Measurements from ENCODE around the gene PGF. TPM values are rescaled to one million over a fixed set of nuclear protein-coding genes. Genes with fewer than 3 reads are reported as not detected.
"Not testable (repeated sequence)": the region's sequence is repeated elsewhere in the genome, so short reads cannot be mapped to it uniquely, and the experiment has no call there.

Gene PGF
- polyA plus RNA-seq, 3 donors: 7.2 to 11.4 (median 9.1) TPM

DNA sequence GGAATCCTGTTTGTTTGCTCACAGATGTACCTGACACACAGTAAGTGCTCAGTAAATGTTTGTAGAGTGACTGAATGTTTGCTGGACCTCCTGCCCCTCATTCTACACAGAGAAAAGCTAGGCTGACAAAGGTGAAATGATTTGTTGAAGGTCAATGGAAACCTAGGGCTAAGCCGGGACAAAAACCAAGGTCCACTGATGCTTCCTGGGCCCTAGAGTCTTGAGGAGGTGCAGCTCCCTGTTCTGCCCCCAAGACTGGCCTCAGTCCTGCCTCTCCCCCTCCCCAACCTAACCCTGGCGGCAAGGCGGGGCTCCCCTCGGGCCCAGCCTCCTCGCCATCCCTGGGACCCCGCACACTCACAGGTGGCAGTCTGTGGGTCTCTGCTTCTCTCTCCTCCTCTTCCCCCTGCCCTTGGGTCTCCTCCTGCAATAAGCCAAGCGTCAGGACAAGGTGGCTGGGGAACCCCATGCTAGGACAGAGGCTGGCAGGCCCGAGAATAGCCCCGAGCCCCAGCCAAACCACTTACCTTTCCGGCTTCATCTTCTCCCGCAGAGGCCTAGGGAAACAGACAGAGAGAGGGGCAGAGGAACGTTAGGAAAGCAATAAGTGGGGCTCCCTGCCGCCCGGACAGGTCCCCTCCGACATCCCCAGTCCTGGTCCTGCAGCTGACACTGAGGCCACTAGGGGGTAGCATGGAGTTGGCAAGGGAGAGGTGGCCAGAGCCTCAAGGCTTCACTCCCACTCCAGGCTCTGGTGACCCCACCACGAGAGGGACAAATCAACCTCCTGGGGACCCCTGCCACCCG is 9.3 kb downstream of the PGF start:
- DNase-seq: peak; percentile 72

GRCh38 chr14:74945261-74945851 is 10.0 kb downstream of the PGF start:
- no peak for DNase-seq

GRCh38 chr14:74942608-74943007 is 12.8 kb downstream of the PGF start:
- DNase-seq: no peak

DNA sequence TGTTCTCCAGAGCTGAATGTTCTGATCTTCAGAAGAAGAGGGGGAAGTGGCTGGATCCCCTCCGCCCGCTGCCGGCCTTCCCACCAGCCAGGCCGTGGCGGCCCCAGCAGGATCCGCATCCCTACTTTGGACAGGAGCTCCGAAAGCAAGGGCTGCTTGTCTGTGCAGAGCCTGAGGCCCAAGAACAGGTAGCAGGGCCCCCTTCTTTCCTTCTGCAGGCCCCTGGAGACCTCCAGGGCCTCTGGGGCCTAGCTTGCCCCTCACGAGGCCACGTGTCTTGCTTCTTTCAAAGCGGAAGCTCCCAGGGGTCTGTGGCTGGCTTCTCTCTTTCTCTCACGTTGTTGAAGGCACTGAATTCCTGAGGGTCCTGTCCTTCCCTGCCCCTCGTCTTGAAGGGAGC is 13.2 kb downstream of the PGF start:
- DNase-seq: no peak

DNA sequence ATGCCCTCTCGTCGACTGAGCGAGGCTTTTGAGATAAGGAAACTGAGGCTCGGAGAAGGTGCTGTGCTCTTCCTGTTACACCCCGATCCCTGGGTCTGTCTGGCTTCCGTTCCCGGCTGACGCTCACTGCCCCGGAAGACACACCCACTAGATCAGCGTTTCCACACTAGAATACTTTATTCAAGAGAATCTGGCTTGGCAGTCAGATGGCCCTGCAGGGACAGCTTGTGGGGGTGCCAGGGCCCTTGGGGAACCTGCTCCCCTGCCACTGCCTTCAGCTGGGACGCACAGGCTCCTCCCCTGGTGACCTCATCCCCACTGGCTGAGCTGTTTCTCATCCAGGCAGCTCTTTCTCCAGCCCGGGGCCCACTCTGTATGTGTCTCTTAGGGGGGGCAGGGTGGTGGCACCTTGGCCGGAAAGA is 13.7 kb downstream of the PGF start:
- DNase-seq: no peak

GRCh38 chr14:74940956-74941565 is 14.3 kb downstream of the PGF start:
- no peak for DNase-seq

GRCh38 chr14:74938531-74939495 is 16.6 kb downstream of the PGF start:
- DNase-seq: no peak

DNA sequence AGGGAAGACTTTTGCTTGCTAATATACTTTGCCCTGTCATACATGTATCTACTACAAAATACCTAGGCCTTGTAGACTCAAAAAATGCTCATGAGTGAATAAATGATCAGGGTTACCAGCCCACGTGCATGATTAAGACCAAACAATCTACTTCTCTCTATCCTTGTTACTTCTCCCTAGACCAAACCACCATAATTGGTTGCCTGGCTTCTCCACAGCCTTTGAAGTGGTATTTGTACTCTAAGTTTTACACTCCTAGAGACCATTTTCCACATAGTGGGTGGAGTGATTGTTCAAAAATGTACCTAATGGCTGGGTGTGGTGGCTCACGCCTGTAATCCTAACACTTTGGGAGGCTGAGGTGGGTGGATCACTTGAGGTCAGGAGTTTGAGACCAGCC is 18.2 kb downstream of the PGF start:
- DNase-seq: no peak

GRCh38 chr14:74936731-74937130 is 18.7 kb downstream of the PGF start:
- DNase-seq: no peak

GRCh38 chr14:74936151-74936550 is 19.2 kb downstream of the PGF start:
- DNase-seq: no peak

- DNase-seq: no peak
Observed at GRCh38 chr14:74935360-74935680, 20.1 kb downstream of the PGF start.

GRCh38 chr14:74934476-74935359 is 20.7 kb downstream of the PGF start:
- DNase-seq: no peak

DNA sequence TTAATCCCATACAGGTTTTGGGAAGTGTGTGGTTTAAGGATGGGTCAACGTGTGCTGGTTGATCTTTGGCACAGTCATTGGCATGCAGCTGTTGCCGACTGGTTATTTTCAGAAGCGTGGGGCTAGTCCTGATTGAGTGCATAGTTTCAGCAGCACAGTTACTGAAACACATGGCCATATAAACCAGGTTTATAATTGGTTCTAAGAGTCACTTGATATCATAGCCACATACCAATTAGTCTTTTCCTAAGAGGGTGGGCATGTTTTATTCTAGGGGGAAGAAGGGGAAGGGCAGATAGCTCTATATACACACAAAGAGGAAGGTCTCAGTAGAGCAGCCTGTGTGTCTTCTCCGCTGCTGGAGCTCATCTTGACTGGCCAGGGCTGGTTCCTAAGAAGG is 21.4 kb downstream of the PGF start:
- no peak for DNase-seq

- not testable (repeated sequence) for DNase-seq
Observed at GRCh38 chr14:74932936-74933335, 22.5 kb downstream of the PGF start.

DNA sequence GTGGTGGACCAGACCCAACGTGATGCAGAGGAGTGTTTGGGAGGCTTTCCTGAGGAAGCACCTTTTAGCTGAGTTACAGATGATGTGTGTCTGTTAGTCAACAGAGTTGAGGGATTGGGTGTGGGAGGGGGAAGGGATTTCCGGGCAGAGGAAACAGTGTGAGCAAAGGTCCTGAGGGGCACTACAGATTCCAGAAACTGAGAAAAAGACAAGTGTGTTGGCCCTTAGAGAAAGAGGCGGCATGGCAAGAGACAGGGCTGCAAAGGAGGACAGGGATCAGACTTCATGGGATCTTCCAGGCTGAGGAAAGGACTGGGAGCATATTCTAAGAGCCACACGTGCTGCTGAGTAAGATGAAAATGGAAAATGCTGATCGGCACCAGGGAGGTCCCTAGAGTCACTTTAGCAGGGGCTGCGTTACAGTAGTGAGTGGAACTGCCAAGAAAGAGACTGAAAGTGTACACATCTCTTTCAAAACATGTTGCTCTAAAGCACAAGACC is 22.9 kb downstream of the PGF start:
- DNase-seq: no peak

DNA sequence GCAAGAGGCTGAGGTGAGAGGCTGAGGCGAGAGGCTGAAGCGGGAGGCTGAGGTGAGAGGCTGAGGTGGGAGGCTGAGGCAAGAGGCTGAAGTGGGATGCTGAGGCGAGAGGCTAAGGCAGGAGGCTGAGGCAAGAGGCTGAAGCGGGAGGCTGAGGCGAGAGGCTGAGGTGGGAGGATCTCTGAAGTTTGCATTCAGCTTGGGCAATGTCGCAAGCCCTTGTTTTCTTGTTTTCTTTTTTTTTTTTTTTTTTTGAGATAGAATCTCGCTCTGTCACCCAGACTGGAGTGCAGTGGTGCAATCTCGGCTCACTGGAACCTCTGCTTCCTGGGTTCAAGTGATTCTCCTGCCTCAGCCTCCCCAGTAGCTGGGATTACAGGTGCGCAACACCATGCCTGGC is 23.7 kb downstream of the PGF start:
- not testable (repeated sequence) for DNase-seq

GRCh38 chr14:74929242-74929641 is 26.2 kb downstream of the PGF start:
- DNase-seq: no peak

DNA sequence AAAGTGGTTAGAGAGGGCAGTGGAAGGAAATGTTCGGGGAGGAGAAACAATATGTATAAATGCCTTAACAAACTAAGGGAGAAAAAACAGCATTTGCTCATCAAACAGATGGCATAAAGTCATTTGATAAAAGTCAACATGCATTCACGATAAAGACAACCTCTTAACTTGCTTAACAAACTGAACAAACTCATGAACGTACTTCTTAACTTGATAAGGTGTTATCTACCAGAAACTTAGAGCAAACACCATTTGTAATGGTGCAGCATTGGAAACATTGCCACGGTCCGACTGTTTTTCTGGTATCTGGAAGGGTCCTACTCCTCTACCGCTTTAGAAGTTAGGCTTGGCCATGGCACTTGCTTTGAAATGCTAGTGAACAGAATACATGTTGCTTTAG is 28.2 kb downstream of the PGF start:
- no peak for DNase-seq

GRCh38 chr14:74924061-74924460 is 31.3 kb downstream of the PGF start:
- DNase-seq: no peak

- peak; percentile 82 for DNase-seq
Observed at GRCh38 chr14:74922752-74923401, 32.5 kb downstream of the PGF start, which contains the start of gene RPS6KL1. RPS6KL1 (minus strand) TSS chr14:74923260; CDS start chr14:74921541, 1,719 bp downstream.
